Spleen (tissue), 11 donors: Measurements from ENCODE around the gene REV3L. TPM values are rescaled to one million over a fixed set of nuclear protein-coding genes. Genes with fewer than 3 reads are reported as not detected.

ENCODE experiments used
- DNase-seq: peaks from one replicate; pipeline ENCODE4 v3.0.0-alpha.2; 2020
- H3K27ac ChIP-seq, 8 donors: fragments of 200-600 bp; sonication (generic) in 7 of 8; 1 replicate in 4 of 8; 2 replicates in 4 of 8; pipeline versions ENCODE4 v1.5.0 to v1.8.0; 2016 to 2021; ENCODE audit warnings: inconsistent platforms in 4 of 8, mild to moderate bottlenecking in 4 of 8, moderate library complexity in 1 of 8
- H3K27me3 ChIP-seq, 7 donors: fragments of 200-600 bp; sonication (generic) in 6 of 7; replicated peaks in 1 of 7; 1 replicate in 4 of 7; 2 replicates in 3 of 7; pipeline versions ENCODE4 v1.5.0 to v1.8.0; 2016 to 2021; ENCODE audit warnings: inconsistent platforms in 3 of 7, mild to moderate bottlenecking in 1 of 7
- H3K36me3 ChIP-seq, 6 donors: fragments of 200-600 bp; sonication (generic) in 5 of 6; 1 replicate in 4 of 6; 2 replicates in 2 of 6; pipeline versions ENCODE4 v1.5.0 to v1.8.0; 2016 to 2021; ENCODE audit warnings: inconsistent platforms in 2 of 6
- H3K4me1 ChIP-seq, 6 donors: fragments of 200-600 bp; sonication (generic) in 5 of 6; 1 replicate in 3 of 6; 2 replicates in 3 of 6; pipeline versions ENCODE4 v1.5.0 to v1.8.0; 2016 to 2021; ENCODE audit warnings: inconsistent platforms in 3 of 6
- H3K4me3 ChIP-seq, 8 donors: fragments of 200-600 bp; sonication (generic) in 7 of 8; 1 replicate in 4 of 8; 2 replicates in 4 of 8; pipeline versions ENCODE4 v1.5.0 to v1.8.0; 2016 to 2021; ENCODE audit warnings: inconsistent platforms in 4 of 8, mild to moderate bottlenecking in 4 of 8, moderate library complexity in 2 of 8
- H3K9me3 ChIP-seq, 8 donors: fragments of 200-600 bp; sonication (generic) in 7 of 8; 1 replicate in 4 of 8; 2 replicates in 4 of 8; pipeline versions ENCODE4 v1.5.0 to v1.8.0; 2016 to 2021; ENCODE audit warnings: inconsistent platforms in 4 of 8
- POLR2A ChIP-seq, 3 donors: fragments of 450-650 bp; IDR thresholded peaks; one replicate each; pipeline ENCODE4 v1.5.1; 2017; ENCODE audit warnings: antibody characterized with exemption in 3 of 3, mild to moderate bottlenecking in 1 of 3
- POLR2AphosphoS5 ChIP-seq, 3 donors: sonication (generic); formaldehyde crosslinking; IDR thresholded peaks; one replicate each; pipeline ENCODE4 v1.5.1; 2017; ENCODE audit warnings: antibody characterized with exemption in 3 of 3
- WGBS, 5 donors: extraction: QIAGEN DNeasy Blood & Tissue Kit in 3 of 5; methylation state at CpG; one replicate each; pipeline versions ENCODE4 v1.1.5 to v1.1.7; 2013 to 2018; 5-methylcytosine and 5-hydroxymethylcytosine counted together
- intact Hi-C: fragments of 100-400 bp; cut with DNase I; formaldehyde crosslinking; loops from one replicate; pipeline ENCODE4 v1.15.0; 2023; ENCODE audit warnings: low total_unique reads
- polyA plus RNA-seq, 3 donors: library from polyadenylated mRNA; stranded (reverse); fragments of 200-250 nt; gene quantifications; one replicate each; pipeline ENCODE4 v1.2.1, GENCODE V29; 2013
- total RNA-seq, 7 donors: library from RNA; depleted of rRNA in 3 of 7; stranded (reverse); fragments of >200 nt in 3 of 7; fragmentation: NEBNext Ultra II Directional in 4 of 7; extraction: Animal tissue kit (Norgen Biotek cat#: 25700) in 4 of 7; gene quantifications; one replicate each; pipeline versions ENCODE4 v1.1.0 to v1.2.1, GENCODE V29; 2016 to 2021
- TF ChIP-seq, protein P1 (sequence below), 11 experiments: fragments of 200-600 bp in 7 of 11; fragments of 450-650 bp in 4 of 11; sonication (generic) in 4 of 11; IDR thresholded peaks in 8 of 11; conservative IDR thresholded peaks in 3 of 11; 1 replicate in 7 of 11; 2 replicates in 4 of 11; pipeline versions ENCODE4 v1.4.0 to v1.8.0; 2016 to 2021; ENCODE audit warnings: antibody characterized with exemption in 11 of 11, inconsistent platforms in 4 of 11, mild to moderate bottlenecking in 1 of 11
- donor health status: healthy with polysubstance abuse.
- donor health status: DM: no; HTN: no; CAD: no; lungs with moderate emphysema.
- donor health status: DM: no; HTN: no; CAD: no.
- donor health status: Bipolar disorder and iron deficiency.
- donor health status: healthy.
- donor health status: DM: no; HTN: no; CAD: no.
- donor health status: DM: yes; HTN: yes; CAD: no.

Gene REV3L
- total and polyA plus RNA-seq, 10 donors, result 7.7 to 60.9 (median 29.8) TPM

DNA sequence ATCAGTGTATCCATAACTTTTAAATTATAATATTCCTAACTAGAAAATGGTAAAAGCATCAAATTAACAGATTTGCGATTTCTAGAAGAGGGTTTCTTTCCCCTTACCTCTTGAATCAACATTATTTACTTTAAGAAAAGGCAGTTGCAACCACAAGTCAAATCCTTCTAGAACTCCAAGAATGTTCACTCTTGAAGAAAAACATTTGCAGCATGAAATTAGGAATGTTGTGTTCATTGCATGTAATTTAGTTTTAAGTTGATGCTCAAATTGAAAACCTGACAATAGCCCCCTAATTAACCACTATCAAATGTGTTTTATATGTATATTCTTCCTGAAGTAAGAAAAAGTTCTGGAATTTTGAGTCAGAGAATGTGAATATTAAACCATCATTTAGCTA, 2.3 kb upstream of the REV3L start:
- WGBS, 5 donors, result 78 to 97% (median 88%) methylated on average over 1 of the region's 1 CpG
- Histone ChIP-seq H3K4me1 (peaks cover 20 to 61% (median 47%) of the 10 kb centered on the region in 6 donors), H3K27ac (peak overlapping the region; percentile 99 to 100 (median 99)), H3K9me3 (no peaks in the 10 kb centered on the region), H3K4me3 (no peak overlapping the region), H3K36me3 (peaks cover 0 to 4% (median 0%) of the 10 kb centered on the region in 6 donors), H3K27me3 (no peaks in the 10 kb centered on the region)
- DNase-seq, result no peak
- intact Hi-C loops, result loop anchor here (5.0 kb wide), 1 partner anchor 117 kb away; no protein-coding TSS in a partner anchor
- TF ChIP-seq, protein P1, sequence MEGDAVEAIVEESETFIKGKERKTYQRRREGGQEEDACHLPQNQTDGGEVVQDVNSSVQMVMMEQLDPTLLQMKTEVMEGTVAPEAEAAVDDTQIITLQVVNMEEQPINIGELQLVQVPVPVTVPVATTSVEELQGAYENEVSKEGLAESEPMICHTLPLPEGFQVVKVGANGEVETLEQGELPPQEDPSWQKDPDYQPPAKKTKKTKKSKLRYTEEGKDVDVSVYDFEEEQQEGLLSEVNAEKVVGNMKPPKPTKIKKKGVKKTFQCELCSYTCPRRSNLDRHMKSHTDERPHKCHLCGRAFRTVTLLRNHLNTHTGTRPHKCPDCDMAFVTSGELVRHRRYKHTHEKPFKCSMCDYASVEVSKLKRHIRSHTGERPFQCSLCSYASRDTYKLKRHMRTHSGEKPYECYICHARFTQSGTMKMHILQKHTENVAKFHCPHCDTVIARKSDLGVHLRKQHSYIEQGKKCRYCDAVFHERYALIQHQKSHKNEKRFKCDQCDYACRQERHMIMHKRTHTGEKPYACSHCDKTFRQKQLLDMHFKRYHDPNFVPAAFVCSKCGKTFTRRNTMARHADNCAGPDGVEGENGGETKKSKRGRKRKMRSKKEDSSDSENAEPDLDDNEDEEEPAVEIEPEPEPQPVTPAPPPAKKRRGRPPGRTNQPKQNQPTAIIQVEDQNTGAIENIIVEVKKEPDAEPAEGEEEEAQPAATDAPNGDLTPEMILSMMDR (IDR thresholded peaks at IDR 0.05 in 8 of 11, conservative IDR thresholded peaks at IDR 0.05 in 3 of 11), result no peak
- TF ChIP-seq POLR2AphosphoS5 (IDR thresholded peaks at IDR 0.05), result no peak
- no peak for TF ChIP-seq POLR2A (IDR thresholded peaks at IDR 0.05)

DNA sequence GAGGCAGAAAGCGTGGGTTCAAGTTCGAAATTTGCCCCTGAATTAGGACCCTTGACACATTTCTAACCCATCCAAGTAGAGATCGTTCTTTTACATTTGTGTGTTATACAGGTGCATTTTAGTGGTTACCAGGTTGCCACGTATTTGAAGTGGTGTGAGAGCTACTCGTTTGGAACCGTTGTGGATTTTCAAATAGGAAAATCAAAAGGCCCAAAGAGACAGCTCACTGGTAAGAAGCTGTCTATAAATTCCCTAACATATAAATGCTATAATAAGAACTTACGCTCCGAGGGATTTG, 1.6 kb upstream of the REV3L start:
- intact Hi-C loops, result loop anchor here (5.0 kb wide), 1 partner anchor 227 kb away; a partner anchor contains a TSS
- 17 to 25% (median 19%) methylated on average over 8 of the region's 8 CpGs for WGBS, 5 donors
- no peak for DNase-seq

DNA sequence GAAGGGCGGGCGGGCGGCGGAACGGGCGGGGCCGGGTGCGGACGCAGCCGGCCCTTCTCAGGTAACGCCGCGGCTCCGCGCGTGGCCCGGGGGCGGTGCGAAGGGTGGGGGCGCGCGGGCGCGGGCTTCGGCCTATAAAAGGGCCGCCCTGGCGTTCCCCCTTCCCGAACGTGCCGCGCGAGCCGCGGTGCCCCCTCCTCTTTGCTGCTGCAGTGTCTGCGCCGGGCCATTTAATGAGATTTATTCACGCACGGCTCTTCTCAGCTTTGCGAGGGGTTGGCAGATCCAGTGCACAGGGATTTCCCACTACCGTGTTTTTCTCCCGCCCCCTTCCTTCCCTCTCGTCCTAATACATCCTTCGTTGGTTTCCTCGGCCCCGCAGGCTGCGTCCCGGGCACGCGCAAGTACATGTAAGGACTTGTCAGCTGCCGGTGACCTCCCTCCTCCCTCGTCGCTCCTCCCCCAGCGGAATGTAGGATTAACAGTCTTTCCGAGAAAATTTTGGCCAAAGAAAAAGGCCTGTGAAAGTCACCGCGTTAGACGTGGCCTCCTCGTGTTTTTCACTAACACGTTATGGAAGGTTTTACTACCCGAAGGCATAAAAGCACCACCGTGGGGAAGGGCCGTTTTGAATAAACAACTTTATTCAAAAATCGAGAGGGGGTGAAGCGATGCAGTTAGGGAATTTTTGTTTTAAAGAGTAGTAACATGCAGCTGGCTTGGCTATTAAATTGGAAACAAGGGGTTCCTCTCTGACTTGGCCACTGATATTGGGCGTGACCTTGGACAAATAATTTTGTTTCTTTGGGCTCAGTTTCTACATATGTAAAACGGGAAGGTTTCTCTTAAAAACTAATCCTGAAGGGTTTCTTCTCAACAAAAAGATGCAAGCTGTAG, 966 bp upstream of the REV3L start:
- TF ChIP-seq, protein P1 (IDR thresholded peaks at IDR 0.05 in 8 of 11, conservative IDR thresholded peaks at IDR 0.05 in 3 of 11), result peak in 2 of 11 experiments; percentile 7 to 15
- peak; percentile 90 to 95 (median 91) for TF ChIP-seq POLR2AphosphoS5 (IDR thresholded peaks at IDR 0.05)
- TF ChIP-seq POLR2A (IDR thresholded peaks at IDR 0.05), result peak in 2 of 3 donors; percentile 60 to 87
- Histone ChIP-seq H3K4me1 (peaks cover 20 to 73% (median 51%) of the 10 kb centered on the region in 6 donors), H3K36me3 (peaks cover 0 to 4% (median 0%) of the 10 kb centered on the region in 6 donors), H3K4me3 (peak overlapping the region; percentile 76 to 94 (median 90)), H3K27me3 (no peaks in the 10 kb centered on the region), H3K27ac (peak overlapping the region; percentile 99 to 100 (median 99)), H3K9me3 (no peaks in the 10 kb centered on the region)
- WGBS, 5 donors, result 0 to 1% (median 1%) methylated on average over 44 to 66 of the region's 66 CpGs
- intact Hi-C loops, result loop anchor here (5.0 kb wide), 1 partner anchor 227 kb away; a partner anchor contains a TSS
- DNase-seq, result peak; percentile 97

More for the DNA sequence above, 1.6 kb upstream of the REV3L start:
- no peaks in the 10 kb centered on the region for H3K9me3 ChIP-seq
- H3K27ac ChIP-seq, result peak overlapping the region; percentile 99 to 100 (median 99)
- no peak for TF ChIP-seq POLR2AphosphoS5 (IDR thresholded peaks at IDR 0.05)
- TF ChIP-seq, protein P1 (IDR thresholded peaks at IDR 0.05 in 8 of 11, conservative IDR thresholded peaks at IDR 0.05 in 3 of 11), result no peak
- TF ChIP-seq POLR2A (IDR thresholded peaks at IDR 0.05), result no peak
- H3K36me3 ChIP-seq, result peaks cover 0 to 4% (median 0%) of the 10 kb centered on the region in 6 donors
- no peaks in the 10 kb centered on the region for H3K27me3 ChIP-seq
- peak overlapping the region; percentile 76 to 94 (median 90) for H3K4me3 ChIP-seq
- H3K4me1 ChIP-seq, result peaks cover 20 to 67% (median 50%) of the 10 kb centered on the region in 6 donors
